SK-N-MC (cell line): ENCODE measurements around the gene FRMPD2.

Experiments
- EZH2 ChIP-seq: fragments of 200-600 bp; sonication (generic); IDR thresholded peaks from one replicate; pipeline ENCODE4 v1.6.1; 2017; ENCODE audit warnings: antibody characterized with exemption
- POLR2AphosphoS5 ChIP-seq: IDR thresholded peaks from 2 replicates; pipeline ENCODE4 v1.6.1; 2012; ENCODE audit warnings: mild to moderate bottlenecking, low read depth, low read length, borderline replicate concordance

DNA sequence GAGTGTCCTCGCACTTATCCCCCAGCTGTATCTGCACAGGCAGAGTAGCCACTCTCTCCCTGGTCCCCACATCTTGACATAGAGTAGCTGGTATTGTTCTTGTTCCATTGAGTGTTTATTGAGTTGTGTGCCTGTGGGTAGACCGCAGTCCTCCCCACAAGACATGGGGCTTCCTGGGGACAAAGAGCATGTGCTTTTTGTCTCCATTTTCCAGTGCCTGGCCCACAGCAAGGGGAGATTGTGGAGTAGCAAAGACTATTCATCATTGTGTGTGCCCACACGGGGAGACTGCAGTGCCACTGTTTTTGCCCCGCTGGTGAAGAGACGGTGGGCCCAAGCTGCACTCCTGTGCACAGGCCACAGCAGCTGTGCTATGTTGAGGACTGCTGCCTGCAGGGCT, 63.5 kb downstream of the FRMPD2 start:
- no peak for TF ChIP-seq POLR2AphosphoS5
- no peak for TF ChIP-seq EZH2
